Aorta (tissue), 5 donors: Measurements from ENCODE around the gene PDAP1. TPM values are rescaled to one million over a fixed set of nuclear protein-coding genes. Genes with fewer than 3 reads are reported as not detected.

Experiments
- ATAC-seq: fragments of 200-7000 bp; cut with Tn5 transposase; one replicate; pipeline ENCODE4 v1.9.1; 2022; ENCODE audit warnings: moderate library complexity; ENCODE audit not compliant: low FRiP score
- DNase-seq, 2 donors: peaks; one replicate each; pipeline ENCODE4 v3.0.0-alpha.2; 2020
- H3K27ac ChIP-seq, 2 donors: one replicate each; pipeline ENCODE4 v1.5.1; 2013; ENCODE audit warnings: low read length in 2 of 2, mild to moderate bottlenecking in 2 of 2, moderate library complexity in 2 of 2, control low read depth in 1 of 2, inconsistent platforms in 1 of 2, low read depth in 1 of 2
- H3K27me3 ChIP-seq, 2 donors: one replicate each; pipeline ENCODE4 v1.6.1; 2013; ENCODE audit warnings: control low read depth in 1 of 2, low read length in 1 of 2, mild to moderate bottlenecking in 1 of 2, moderate library complexity in 1 of 2; ENCODE audit not compliant: insufficient read depth in 2 of 2, control insufficient read depth in 1 of 2
- H3K36me3 ChIP-seq, 2 donors: one replicate each; pipeline ENCODE4 v1.6.1; 2013; ENCODE audit warnings: control low read depth in 1 of 2, low read length in 1 of 2, mild to moderate bottlenecking in 1 of 2; ENCODE audit not compliant: insufficient read depth in 2 of 2, control insufficient read depth in 1 of 2
- H3K4me1 ChIP-seq, 2 donors: one replicate each; pipeline ENCODE4 v1.6.1; 2013; ENCODE audit warnings: low read length in 2 of 2, control low read depth in 1 of 2, mild to moderate bottlenecking in 1 of 2, moderate library complexity in 1 of 2; ENCODE audit not compliant: insufficient read depth in 2 of 2, control insufficient read depth in 1 of 2
- H3K4me3 ChIP-seq, 2 donors: one replicate each; pipeline ENCODE4 v1.5.1; 2013; ENCODE audit warnings: low read length in 2 of 2, control low read depth in 1 of 2, mild to moderate bottlenecking in 1 of 2
- H3K9me3 ChIP-seq: one replicate; pipeline ENCODE4 v1.6.1; 2013; ENCODE audit warnings: mild to moderate bottlenecking, low read length; ENCODE audit not compliant: control insufficient read depth
- WGBS, 2 donors: extraction: QIAGEN DNeasy Blood & Tissue Kit; methylation state at CpG; one replicate each; pipeline ENCODE4 v1.1.7; 2013; 5-methylcytosine and 5-hydroxymethylcytosine counted together
- intact Hi-C, 2 donors: fragments of 100-400 bp; cut with DNase I; formaldehyde crosslinking; loops; one replicate each; pipeline versions ENCODE4 v1.14.2 to v1.15.0; 2022
- polyA plus RNA-seq, 2 donors: library from polyadenylated mRNA; stranded (reverse); fragments of 200-250 nt; gene quantifications; one replicate each; pipeline ENCODE4 v1.2.3, GENCODE V29; 2013
- total RNA-seq, 2 donors: library from RNA; stranded (reverse); fragmentation: NEBNext Ultra II Directional; extraction: Animal tissue kit (Norgen Biotek cat#: 25700); gene quantifications; one replicate each; pipeline ENCODE4 v1.2.1, GENCODE V29; 2021
- donor health status: healthy with polysubstance abuse.
- donor health status: Bipolar disorder and iron deficiency.
- donor health status: DM: no; HTN: no; CAD: no.
- donor health status: DM: no; HTN: no; CAD: no.
- donor health status: DM: yes; HTN: yes; CAD: no.

Gene PDAP1
- total and polyA plus RNA-seq, 4 donors, result 74.8 to 223 (median 134) TPM

DNA sequence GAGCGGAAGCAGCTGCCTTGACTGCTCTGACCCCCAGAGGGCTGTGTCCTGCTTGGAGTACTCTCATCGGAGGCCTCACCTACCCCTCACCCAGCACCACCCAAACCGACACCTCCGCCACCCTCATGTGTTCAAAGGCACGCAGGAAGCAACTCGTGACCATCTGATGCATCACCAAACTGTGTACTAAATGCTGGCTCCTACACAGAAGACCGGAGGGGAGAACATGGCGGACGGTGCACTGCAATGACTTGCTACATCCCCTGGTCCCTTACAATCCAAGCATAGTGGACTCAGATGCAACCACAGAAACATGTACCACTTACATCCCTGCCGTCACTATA lies 3.4 kb downstream of the PDAP1 start:
- DNase-seq (no peak), ATAC-seq (no peak)
- peaks cover 0 to 3% of the 10 kb centered on the region in 2 donors for H3K4me1 ChIP-seq
- no peaks in the 10 kb centered on the region for H3K27me3 ChIP-seq
- no peaks in the 10 kb centered on the region for H3K9me3 ChIP-seq
- 88 to 92% methylated on average over 10 of the region's 10 CpGs for WGBS, 2 donors
- no peak overlapping the region for H3K4me3 ChIP-seq
- H3K36me3 ChIP-seq, result peaks cover 6 to 9% of the 10 kb centered on the region in 2 donors
- intact Hi-C loops, result loop anchor here in 1 of 2 donors (10.0 kb wide), 1 partner anchor 370 kb away; no protein-coding TSS in a partner anchor
- no peak overlapping the region for H3K27ac ChIP-seq

DNA sequence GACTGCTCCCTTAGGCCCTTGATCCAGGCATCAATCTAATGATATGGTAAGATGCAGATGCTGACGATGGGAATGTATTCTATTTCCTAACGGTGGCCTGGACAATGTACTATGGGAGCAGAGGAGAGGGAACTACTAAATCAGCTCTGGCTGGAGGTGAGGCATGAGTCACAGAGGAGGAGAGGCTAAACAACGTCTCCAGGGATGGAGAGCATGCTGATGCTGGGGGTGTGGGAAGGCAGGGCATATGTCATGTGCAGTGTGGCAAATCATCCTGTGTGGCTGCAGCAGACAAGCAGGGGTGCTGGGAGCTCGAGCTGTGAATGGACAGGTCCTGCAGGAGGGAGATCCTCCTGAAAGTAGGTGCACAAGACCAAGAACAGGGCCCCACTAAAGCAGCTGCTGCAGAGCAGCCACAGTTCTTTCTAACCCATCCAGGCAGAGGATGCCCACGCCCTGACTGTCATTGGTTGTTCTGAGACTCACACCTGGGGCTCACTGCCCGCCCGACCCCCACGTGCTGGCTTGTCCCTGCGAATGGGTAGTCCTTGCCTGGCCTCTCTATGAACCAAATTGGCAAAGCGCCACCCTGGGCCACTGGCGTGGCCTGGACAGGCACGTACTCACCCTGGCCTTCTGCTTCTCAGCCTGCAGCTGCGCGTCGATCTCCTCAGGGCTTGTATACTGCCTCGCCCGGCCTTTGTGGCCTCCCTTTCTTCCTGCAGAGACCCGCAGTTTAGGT lies 4.0 kb downstream of the PDAP1 start:
- H3K9me3 ChIP-seq, result no peaks in the 10 kb centered on the region
- intact Hi-C loops, result loop anchor here in 1 of 2 donors (10.0 kb wide), 1 partner anchor 370 kb away; no protein-coding TSS in a partner anchor
- no peak overlapping the region for H3K4me3 ChIP-seq
- ATAC-seq, result no peak
- H3K36me3 ChIP-seq, result peaks cover 7 to 12% of the 10 kb centered on the region in 2 donors
- no peak for DNase-seq
- H3K4me1 ChIP-seq, result no peaks in the 10 kb centered on the region
- no peaks in the 10 kb centered on the region for H3K27me3 ChIP-seq
- no peak overlapping the region for H3K27ac ChIP-seq
- 77 to 78% methylated on average over 18 of the region's 18 CpGs for WGBS, 2 donors

DNA sequence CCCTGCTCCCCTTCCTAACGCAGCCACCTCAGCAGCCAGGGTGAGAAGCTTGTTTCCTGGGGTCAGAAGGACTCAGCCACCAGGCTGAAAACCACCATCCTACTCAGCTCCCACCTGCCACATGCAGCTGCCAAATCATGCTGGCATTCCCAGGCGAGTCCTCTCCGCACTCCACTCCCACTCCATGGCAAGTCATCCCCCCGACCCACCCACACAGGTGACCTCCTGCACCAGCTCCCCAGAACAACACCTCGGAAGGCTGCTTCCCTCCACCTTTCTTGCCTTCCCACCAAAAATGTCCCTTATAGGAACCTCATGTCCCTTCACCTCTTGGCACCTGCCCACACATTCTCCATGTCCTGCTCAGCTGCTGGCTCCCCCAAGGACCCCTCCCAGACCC lies 4.6 kb downstream of the PDAP1 start:
- intact Hi-C loops, result loop anchor here in 1 of 2 donors (10.0 kb wide), 1 partner anchor 369 kb away; no protein-coding TSS in a partner anchor
- Histone ChIP-seq H3K36me3 (peaks cover 7 to 12% of the 10 kb centered on the region in 2 donors), H3K4me3 (no peak overlapping the region), H3K9me3 (no peaks in the 10 kb centered on the region), H3K27ac (no peak overlapping the region), H3K4me1 (no peaks in the 10 kb centered on the region), H3K27me3 (no peaks in the 10 kb centered on the region)
- 88% methylated on average over 5 of the region's 5 CpGs for WGBS, 2 donors
- ATAC-seq (no peak), DNase-seq (no peak)

DNA sequence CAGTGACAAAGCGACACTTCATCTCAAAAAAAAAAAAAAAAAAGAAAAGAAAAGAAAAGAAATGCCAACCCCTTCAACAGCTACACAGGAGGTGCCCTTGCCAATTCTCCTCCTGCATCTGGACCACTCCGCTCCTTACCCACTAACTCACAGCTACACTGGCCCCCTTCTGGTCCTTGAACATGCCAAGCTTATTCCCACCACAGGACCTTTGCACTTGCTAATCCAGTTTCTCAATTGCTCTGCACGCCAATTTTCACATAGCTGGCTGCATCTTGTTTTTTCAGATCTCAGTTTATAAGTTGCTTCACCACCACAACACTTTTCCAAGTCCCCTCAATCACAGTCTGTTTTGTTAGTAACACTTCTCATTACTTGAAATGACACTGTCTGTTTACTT lies 5.5 kb downstream of the PDAP1 start:
- no peak overlapping the region for H3K27ac ChIP-seq
- 94 to 97% methylated on average over 2 to 3 of the region's 3 CpGs for WGBS, 2 donors
- H3K27me3 ChIP-seq, result no peaks in the 10 kb centered on the region
- no peak overlapping the region for H3K4me3 ChIP-seq
- H3K9me3 ChIP-seq, result no peaks in the 10 kb centered on the region
- H3K4me1 ChIP-seq, result no peaks in the 10 kb centered on the region
- H3K36me3 ChIP-seq, result peaks cover 7 to 12% of the 10 kb centered on the region in 2 donors
- no peak for ATAC-seq
- intact Hi-C loops, result loop anchor here in 1 of 2 donors (10.0 kb wide), 1 partner anchor 368 kb away; no protein-coding TSS in a partner anchor
- no peak for DNase-seq

DNA sequence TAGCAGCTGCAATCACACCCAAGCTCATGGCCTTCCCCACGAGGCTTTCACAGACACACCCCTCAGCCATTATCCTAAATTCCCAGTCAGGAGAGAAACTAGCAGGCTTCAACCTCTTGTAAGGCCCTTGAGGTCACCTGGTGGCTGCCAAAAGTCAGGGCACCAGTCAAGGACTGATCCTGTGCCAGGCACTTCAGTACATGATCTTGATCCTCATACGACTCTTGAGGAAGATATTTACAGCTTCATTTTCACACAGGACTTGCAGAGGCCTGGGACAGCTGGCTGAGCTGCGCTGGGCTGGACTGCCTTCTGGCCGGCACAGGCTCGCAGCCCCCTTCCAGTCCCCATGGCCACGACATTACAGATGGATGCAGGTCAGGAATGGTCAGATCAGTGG lies 8.8 kb downstream of the PDAP1 start:
- Histone ChIP-seq H3K27me3 (no peaks in the 10 kb centered on the region), H3K4me1 (no peaks in the 10 kb centered on the region), H3K36me3 (peaks cover 7 to 12% of the 10 kb centered on the region in 2 donors), H3K9me3 (no peaks in the 10 kb centered on the region), H3K27ac (no peak overlapping the region), H3K4me3 (no peak overlapping the region)
- intact Hi-C loops, result no loop called here
- DNase-seq, result no peak
- 69 to 79% methylated on average over 6 of the region's 6 CpGs for WGBS, 2 donors
- ATAC-seq, result no peak

DNA sequence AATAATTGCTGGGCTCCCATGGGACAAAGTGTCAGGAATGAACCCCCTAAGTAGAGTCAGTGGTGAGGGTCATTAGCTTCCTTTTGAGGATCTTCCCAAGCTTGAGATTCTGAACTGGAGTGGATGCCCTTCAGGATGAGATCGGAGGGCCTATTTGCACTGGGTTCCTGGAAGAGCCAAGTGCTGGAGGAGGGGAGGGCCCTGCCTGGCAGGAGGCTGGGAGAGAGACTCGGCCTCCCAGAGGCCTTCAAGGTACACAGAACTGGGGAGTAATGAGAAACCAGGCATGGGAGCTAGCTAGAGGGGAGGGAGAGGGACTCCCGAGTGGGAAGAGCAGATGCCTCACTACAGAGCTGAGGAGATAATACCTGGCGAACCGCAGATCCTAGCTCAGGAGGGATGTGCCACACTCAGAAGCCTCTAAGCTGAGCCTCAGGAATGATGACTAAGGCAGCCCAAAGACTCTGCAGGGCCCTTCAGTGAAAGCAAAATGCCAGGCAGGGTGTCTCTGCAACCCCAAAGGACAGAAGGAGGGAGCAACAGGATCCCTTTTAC lies 9.4 kb downstream of the PDAP1 start:
- H3K27me3 ChIP-seq, result no peaks in the 10 kb centered on the region
- intact Hi-C loops, result no loop called here
- DNase-seq, result no peak
- no peak for ATAC-seq
- no peak overlapping the region for H3K27ac ChIP-seq
- H3K4me1 ChIP-seq, result no peaks in the 10 kb centered on the region
- no peak overlapping the region for H3K4me3 ChIP-seq
- peaks cover 3 to 10% of the 10 kb centered on the region in 2 donors for H3K36me3 ChIP-seq
- WGBS, 2 donors, result 65 to 68% methylated on average over 5 of the region's 5 CpGs
- no peaks in the 10 kb centered on the region for H3K9me3 ChIP-seq

DNA sequence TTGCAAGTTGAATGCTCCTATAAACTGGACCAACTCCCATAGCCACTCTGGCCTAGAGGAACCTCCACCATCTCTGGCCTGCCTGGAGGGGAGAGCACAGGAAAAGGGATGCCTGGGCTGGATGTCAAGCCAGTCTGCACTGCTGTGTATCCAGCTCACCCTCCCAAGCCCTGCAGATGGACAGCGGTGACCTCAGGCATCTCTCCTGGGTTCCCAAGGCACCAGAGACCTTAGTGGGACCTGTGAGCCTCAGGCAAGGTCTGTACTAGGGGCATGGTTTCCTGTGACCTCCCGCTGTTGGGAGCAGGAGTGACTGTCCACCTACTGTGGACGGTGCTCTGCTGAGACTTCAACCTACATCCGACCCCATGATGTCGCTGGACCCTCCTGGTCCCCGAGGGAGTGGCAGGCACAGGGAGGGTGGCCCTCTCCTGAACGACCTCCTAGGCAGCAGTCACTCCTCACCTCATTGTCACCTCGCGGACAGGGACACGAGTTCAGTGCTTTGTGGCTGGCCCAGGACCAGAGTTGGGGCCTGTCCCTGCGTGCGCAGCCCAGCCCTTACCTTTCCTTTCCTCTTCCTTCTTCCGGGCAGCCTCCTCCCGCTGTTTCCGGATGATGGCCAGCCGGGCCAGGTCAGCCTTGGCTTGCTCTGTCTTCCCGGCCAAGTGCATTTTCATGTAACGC lies 11.0 kb downstream of the PDAP1 start:
- ATAC-seq, result no peak
- no peaks in the 10 kb centered on the region for H3K4me1 ChIP-seq
- peaks cover 3 to 10% of the 10 kb centered on the region in 2 donors for H3K36me3 ChIP-seq
- H3K9me3 ChIP-seq, result no peaks in the 10 kb centered on the region
- H3K27me3 ChIP-seq, result no peaks in the 10 kb centered on the region
- no peak for DNase-seq
- intact Hi-C loops, result no loop called here
- H3K4me3 ChIP-seq, result no peak overlapping the region
- H3K27ac ChIP-seq, result no peak overlapping the region
- 85% methylated on average over 18 of the region's 18 CpGs for WGBS, 2 donors

DNA sequence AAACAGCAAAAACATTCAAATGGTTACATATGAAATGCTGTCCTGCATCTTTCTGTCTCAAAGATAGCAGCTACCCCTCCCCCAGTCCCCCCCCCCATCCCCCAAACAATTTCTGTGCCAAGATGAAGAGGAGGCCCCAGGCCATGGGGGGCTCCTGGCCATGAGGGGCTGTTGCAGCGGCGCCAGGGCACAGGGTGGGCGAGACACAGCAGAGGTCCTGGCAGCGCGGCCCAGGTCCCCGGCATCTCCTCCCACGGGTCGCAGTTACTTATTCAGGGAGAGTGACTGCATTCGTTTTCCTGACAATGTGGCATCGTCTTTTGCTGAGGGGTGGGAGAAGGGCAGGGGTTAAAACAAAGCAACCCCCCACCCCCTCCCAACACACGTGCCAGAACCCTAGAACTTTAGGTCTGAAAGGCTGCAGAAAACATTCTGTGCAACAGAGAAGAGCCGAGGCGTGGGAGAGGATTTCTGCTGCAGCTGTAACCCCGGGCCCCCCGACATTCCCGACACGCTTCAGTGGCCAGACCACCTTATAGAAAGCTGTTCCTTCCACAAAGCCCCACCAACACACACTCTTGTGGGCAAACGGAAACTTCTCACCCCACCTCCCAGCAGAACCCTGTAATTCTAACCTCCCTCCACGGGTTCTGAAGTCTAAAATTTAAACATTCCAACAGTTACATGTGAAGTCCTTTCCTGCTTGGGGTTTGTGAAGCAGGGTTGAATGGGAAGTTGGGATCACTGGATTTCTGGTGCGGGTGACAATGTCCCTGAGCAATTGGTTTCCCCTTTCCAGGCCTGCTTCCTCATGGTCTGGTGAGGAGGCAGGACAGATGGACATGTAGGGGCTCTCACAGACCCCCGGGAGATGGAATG lies 11.7 kb downstream of the PDAP1 start:
- Histone ChIP-seq H3K9me3 (no peaks in the 10 kb centered on the region), H3K4me3 (no peak overlapping the region), H3K27ac (no peak overlapping the region), H3K36me3 (peaks cover 3 to 10% of the 10 kb centered on the region in 2 donors), H3K27me3 (no peaks in the 10 kb centered on the region), H3K4me1 (no peaks in the 10 kb centered on the region)
- DNase-seq (no peak), ATAC-seq (no peak)
- intact Hi-C loops, result no loop called here
- 74 to 76% methylated on average over 20 to 21 of the region's 21 CpGs for WGBS, 2 donors
